ENCODE data around the gene EML5. TPM values are rescaled to one million over a fixed set of nuclear protein-coding genes. Genes with fewer than 3 reads are reported as not detected.

Gene EML5
- total RNA-seq, 1 donor, result under 0.01 TPM

- TF ChIP-seq CTCF (IDR thresholded peaks at IDR 0.05; ENCODE audit: insufficient read depth, low read length), result no peak
- H3K4me3 ChIP-seq (ENCODE audit: low read depth, low read length), result no peak overlapping the region
- DNase-seq (ENCODE audit: low read depth), result no peak
Measured at GRCh38 chr14:88618476-88618875, 174.3 kb downstream of the EML5 start.

DNA sequence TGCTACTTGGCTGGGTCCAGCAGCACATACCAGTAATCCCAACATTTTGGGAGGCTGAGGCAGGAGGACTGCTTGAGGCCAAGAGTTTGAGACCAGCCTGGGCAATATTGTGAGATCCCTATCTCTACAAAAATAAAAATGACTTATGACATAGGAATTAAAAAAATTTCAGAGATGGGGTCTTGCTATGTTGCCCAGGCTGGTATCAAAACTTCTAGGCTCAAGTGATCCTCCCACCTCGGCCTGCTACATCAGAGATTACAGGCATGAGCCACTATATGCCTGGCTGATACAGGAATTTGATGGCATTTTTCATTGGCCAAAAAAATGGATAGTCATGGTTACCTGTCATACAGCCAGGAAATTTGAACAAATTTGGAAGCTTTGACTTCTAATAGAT, 175.3 kb downstream of the EML5 start:
- H3K4me3 ChIP-seq (ENCODE audit: low read depth, low read length), result no peak overlapping the region
- TF ChIP-seq CTCF (IDR thresholded peaks at IDR 0.05; ENCODE audit: insufficient read depth, low read length), result no peak
- DNase-seq (ENCODE audit: low read depth), result no peak

DNA sequence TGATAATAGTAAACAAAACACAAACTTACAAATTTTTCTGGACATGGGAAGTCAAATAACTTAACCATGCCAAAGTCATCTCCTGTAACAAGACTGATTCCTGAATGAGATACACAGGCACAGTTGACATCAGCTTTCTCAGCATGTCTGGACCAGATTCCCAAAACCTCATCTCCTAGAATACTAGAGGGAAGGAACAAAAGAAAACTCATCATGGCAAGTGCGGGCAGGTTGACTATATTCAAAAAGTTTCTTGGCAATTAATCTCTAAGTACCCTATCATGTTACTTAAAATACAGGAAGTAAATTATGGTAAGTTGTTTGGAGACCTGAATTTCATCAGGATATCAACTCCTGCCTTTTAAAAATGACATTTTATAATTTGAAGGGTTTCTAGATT, 176.1 kb downstream of the EML5 start:
- no peak for TF ChIP-seq CTCF (IDR thresholded peaks at IDR 0.05; ENCODE audit: insufficient read depth, low read length)
- DNase-seq (ENCODE audit: low read depth), result no peak
- no peak overlapping the region for H3K4me3 ChIP-seq (ENCODE audit: low read depth, low read length)

GRCh38 chr14:88614218-88614907, 178.4 kb downstream of the EML5 start:
- peak; percentile 85 for DNase-seq (ENCODE audit: low read depth)
- no peak for TF ChIP-seq CTCF (IDR thresholded peaks at IDR 0.05; ENCODE audit: insufficient read depth, low read length)

GRCh38 chr14:88613552-88614010, 179.2 kb downstream of the EML5 start:
- DNase-seq (ENCODE audit: low read depth), result peak; percentile 18
- TF ChIP-seq CTCF (IDR thresholded peaks at IDR 0.05; ENCODE audit: insufficient read depth, low read length), result no peak
- H3K4me3 ChIP-seq (ENCODE audit: low read depth, low read length), result no peak overlapping the region

More at GRCh38 chr14:88614218-88614907, 178.4 kb downstream of the EML5 start:
- H3K4me3 ChIP-seq (ENCODE audit: low read depth, low read length), result no peak overlapping the region

DNA sequence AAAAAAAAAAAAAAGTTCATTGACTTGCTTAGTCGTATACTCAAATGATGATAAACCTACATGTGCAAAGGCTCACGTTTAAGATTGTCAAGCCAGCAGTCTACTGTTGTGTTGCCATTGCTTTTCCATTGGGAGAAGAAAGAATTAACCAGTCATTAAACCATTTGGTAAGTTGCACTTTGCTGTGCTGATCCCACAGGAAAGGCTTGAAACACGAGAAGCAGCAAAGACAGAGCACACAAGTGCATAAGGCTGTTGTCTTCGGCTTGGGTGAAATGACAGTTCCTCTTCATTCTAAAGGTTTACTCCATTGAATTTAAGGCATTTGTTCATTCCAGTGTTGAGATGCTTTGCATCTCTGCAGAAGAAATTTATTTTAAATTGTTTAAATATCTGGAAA, 179.8 kb downstream of the EML5 start:
- DNase-seq (ENCODE audit: low read depth), result no peak
- no peak overlapping the region for H3K4me3 ChIP-seq (ENCODE audit: low read depth, low read length)
- no peak for TF ChIP-seq CTCF (IDR thresholded peaks at IDR 0.05; ENCODE audit: insufficient read depth, low read length)

- H3K4me3 ChIP-seq (ENCODE audit: low read depth, low read length), result no peak overlapping the region
- DNase-seq (ENCODE audit: low read depth), result no peak
- TF ChIP-seq CTCF (IDR thresholded peaks at IDR 0.05; ENCODE audit: insufficient read depth, low read length), result no peak
Measured at GRCh38 chr14:88611878-88612277, 180.9 kb downstream of the EML5 start.

Data from fibroblast of the aortic adventitia (primary cell).